HG03457 (cell line): ENCODE measurements around the gene ZNF487.
"Not testable (repeated sequence)": the region's sequence is repeated elsewhere in the genome, so short reads cannot be mapped to it uniquely, and the experiment has no call there.

Source experiments
- ATAC-seq: cut with Tn5 transposase; IDR thresholded peaks from one replicate; pipeline ENCODE4 v1.9.1; 2021; ENCODE audit warnings: moderate number of reproducible peaks; ENCODE audit not compliant: unreplicated experiment

ZNF487 gene

GRCh38 chr10:43403911-43404703 is 32.8 kb upstream of the ZNF487 start:
- ATAC-seq: no peak

- no peak for ATAC-seq
These were observed 32.2 kb upstream of the ZNF487 start for GRCh38 chr10:43404704-43405084.

- ATAC-seq: no peak
These were observed 29.7 kb upstream of the ZNF487 start for GRCh38 chr10:43407148-43407575.

DNA sequence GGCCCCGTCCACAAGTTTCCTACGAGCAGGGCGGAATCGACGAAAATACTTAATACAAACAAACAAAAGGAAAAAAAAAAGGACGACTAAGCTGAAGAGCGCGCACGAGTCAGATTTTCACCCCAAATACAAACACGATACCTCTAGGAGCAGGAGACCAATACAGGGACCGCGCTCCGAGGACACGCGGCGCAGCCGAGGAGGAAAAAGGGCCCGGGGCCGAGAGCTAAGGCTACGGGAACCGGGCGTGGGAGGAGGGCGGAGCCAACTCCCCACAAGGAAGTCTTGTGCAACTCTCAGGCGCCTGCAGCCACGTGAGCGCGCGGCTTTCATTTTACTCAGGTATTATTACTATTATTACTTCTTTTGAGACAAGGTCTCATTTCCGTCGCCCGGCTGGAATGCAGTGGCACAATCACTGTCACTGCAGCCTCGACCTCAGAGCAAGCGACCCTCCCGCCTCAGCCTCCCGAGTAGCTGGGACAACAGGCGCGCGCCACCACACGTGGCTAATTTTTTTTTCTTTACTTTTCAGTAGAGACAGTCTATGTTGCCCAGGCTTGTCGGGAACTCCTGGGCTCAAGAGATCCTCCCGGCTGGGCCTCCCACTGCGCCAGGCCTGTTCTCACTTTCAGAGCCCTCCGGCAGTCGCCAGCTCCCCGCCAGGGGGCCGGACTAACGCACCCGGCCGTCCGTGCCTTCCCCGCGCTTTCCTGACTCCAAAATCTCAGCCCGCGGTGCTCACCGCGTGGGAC is 29.2 kb upstream of the ZNF487 start:
- ATAC-seq: peak; percentile 42

DNA sequence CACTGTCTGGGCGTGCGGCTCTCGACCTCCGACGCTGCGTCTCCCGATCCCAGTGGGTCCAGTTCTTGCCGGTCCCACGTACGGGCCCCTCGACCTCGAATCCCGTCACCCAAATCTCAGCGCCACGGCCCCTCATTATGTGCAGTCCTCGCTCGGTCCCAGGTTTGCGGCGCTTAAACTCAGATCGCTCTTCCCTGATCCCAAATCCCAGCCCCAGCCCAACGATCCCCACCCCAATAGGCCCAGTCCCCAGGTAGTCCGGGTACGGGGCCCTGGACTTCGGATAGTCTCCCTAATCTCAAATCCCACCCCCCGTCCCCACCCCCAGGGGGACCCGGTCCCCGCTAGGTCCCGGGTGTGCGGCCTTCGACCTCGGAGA is 28.6 kb upstream of the ZNF487 start:
- no peak for ATAC-seq

GRCh38 chr10:43408710-43409384 is 28.1 kb upstream of the ZNF487 start, which contains the start of gene HNRNPF:
Gene HNRNPF, minus strand, starts transcription at chr10:43409186. Its CDS starts 21,302 bp downstream, at chr10:43387884.
- ATAC-seq: peak; percentile 69

GRCh38 chr10:43409385-43410109 is 27.4 kb upstream of the ZNF487 start:
- peak; percentile 0 for ATAC-seq

DNA sequence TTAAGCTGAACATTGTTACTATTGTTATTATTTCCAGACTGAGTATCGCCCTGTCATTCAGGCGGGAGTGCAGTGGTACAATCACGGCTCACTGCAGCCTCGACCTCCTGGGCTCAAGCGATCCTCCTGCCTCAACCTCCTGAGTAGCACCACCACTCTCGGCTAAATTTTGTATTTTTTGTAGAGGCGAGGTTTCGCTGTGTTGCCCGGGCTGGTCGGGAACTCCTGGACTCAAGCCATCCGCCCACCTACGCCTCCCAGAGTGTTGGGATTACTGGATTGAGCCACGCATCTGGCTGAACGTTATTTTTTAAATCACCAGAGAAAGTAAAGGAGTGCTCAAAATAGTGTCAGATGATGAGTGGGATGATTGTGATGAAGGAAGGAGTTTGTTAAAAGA is 26.6 kb upstream of the ZNF487 start:
- ATAC-seq: no peak

- no peak for ATAC-seq
These were observed 25.4 kb upstream of the ZNF487 start for GRCh38 chr10:43411536-43411935.

- no peak for ATAC-seq
These were observed 21.4 kb upstream of the ZNF487 start for GRCh38 chr10:43415544-43415943.

- ATAC-seq: no peak
These were observed 18.8 kb upstream of the ZNF487 start for GRCh38 chr10:43417950-43418768.

DNA sequence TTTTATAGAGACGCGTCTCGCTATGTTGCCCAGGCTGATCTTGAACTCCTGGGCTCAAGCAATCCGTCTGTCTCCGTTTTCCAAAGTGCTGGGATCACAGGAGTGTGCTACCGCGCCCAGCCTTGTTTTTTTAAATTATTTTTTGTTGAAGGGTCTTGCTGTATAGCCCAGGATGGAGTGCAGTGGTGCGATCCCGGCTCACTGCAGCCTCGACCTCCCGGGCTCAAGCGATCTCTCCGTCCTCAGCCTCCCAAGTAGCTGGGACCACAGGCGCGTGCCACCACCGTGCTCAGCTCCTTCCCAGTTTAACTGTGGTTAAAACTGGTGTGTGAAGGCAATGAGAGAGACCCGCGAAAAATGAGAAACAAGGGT is 16.9 kb upstream of the ZNF487 start:
- no peak for ATAC-seq

DNA sequence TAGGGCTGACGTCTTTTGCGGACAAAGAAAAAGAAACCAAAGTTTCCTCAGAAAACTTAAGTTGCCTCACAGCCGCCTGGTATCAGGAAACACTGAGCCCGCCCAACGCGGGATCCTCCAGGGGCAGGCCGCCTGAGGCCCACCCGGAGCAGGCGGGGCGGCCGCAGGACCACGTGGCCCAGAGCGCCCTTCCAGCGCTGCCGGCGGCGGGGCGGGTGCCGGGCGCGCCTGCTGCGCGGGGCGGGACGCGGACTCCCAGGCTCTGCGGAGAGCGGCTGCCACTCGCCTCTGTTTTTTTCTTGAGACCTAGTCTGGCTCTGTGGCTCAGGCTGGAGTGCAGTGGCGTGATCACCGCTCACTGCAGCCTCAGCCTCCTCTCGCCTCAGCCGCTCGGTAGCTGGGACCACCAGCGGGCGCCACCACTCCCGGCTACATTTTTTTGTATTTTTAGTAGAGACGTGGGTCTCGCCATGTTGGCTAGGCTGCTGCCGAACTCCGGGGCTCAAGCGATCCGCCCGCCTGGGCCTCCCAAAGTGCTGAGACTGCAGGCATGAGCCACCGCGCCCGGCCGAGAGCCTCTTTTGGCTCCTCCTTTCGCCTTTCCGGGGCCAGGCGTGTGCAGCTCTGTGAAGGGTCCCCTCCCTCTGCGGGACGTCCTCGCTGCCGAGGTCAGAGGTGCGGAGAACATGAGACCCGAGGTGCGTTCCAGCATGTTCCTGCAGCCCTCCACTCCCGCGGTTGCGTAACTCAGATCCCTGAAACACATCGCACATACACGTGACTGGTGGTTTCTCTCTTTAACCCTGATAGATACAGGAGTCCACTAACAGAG is 16.3 kb upstream of the ZNF487 start:
- peak; percentile 85 for ATAC-seq

GRCh38 chr10:43421201-43421507 is 15.8 kb upstream of the ZNF487 start:
- no peak for ATAC-seq

DNA sequence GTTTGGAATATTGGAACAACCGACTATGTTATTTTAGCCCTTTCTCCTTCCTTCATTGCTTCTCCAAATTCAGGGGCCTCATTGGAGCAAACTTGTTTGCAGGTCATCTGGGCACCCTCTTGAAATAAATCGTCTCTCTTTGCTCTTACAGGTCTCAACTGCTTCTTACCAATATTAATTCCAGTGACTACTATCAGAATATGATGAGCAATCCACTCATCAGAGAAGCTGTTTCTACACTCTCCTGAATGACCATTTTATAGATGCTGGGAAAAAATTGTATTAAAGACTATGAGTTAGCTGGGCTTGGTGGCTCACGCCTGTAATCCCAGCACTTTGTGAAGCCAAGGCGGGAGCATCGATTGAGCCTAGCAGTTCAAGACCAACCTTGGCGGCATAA is 15.4 kb upstream of the ZNF487 start:
- ATAC-seq: no peak

GRCh38 chr10:43421944-43422343 is 15.0 kb upstream of the ZNF487 start:
- not testable (repeated sequence) for ATAC-seq

DNA sequence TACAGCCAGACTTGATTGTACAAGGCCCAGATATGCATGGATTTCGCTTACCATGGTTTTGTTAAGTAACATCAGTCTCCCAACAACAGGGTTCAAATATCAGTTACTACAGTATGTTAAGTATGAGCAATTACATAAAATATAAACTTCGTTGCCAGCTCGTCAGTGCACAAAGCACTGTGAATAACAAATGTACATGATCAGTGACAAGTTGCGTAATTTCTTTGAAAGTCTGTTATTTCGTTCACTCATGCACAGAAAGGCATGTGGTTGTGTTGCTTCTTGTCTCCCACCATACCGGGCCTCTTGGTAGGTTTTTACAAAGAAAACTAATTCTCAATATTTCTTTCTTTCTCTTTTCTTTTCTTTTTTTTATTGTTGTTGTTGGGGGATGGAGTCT is 12.5 kb upstream of the ZNF487 start:
- no peak for ATAC-seq

- not testable (repeated sequence) for ATAC-seq
These were observed 10.4 kb upstream of the ZNF487 start for GRCh38 chr10:43426476-43426875.

- no peak for ATAC-seq
These were observed 9.6 kb upstream of the ZNF487 start for GRCh38 chr10:43427166-43427825.
